Adrenal gland (tissue), 5 donors: Measurements from ENCODE around the gene KIAA1191.

Source experiments
- CTCF ChIP-seq, 6 experiments: fragments of 450-650 bp in 4 of 6; fragments of 200-600 bp in 2 of 6; sonication (generic) in 1 of 6; IDR thresholded peaks; 1 replicate in 5 of 6; 2 replicates in 1 of 6; pipeline versions ENCODE4 v1.5.1 to v1.8.0; 2016 to 2021; ENCODE audit warnings: antibody characterized with exemption in 6 of 6, mild to moderate bottlenecking in 2 of 6, moderate library complexity in 1 of 6
- POLR2A ChIP-seq, 2 donors: fragments of 450-650 bp; IDR thresholded peaks; one replicate each; pipeline ENCODE4 v1.6.1; 2017; ENCODE audit warnings: antibody characterized with exemption in 2 of 2, mild to moderate bottlenecking in 2 of 2, moderate library complexity in 1 of 2
- donor health status: DM: no; HTN: no; CAD: no.

- TF ChIP-seq POLR2A (IDR thresholded peaks at IDR 0.05), result no peak
- no peak for TF ChIP-seq CTCF (IDR thresholded peaks at IDR 0.05)
Observed at GRCh38 chr5:176353533-176353932, 8.0 kb downstream of the KIAA1191 start.
